AG04449 (cell line): ENCODE data around the gene DZIP1.

Experiments
- CTCF ChIA-PET: fragments of 350-600 bp; formaldehyde crosslinking; extraction: SDS; loops from one replicate; lab custom pipeline; 2021; ENCODE audit warnings: antibody characterized with exemption; lab: Yijun Ruan, JAX
- POLR2A ChIA-PET: fragments of 400-600, 350-600 bp; formaldehyde crosslinking; extraction: SDS; loops from one replicate; lab custom pipeline; 2020; ENCODE audit warnings: antibody characterized with exemption, inconsistent platforms; lab: Yijun Ruan, JAX
- DNase-seq: peaks from one replicate; pipeline ENCODE4 v3.0.0-alpha.2; 2010; ENCODE audit warnings: low read depth, low spot score
- H3K4me3 ChIP-seq: 2 replicates; pipeline ENCODE4 v1.5.1; 2011; ENCODE audit warnings: low read depth, mild to moderate bottlenecking, control low read depth, low read length
- CTCF ChIP-seq: IDR thresholded peaks from one replicate; pipeline ENCODE4 v1.5.1; 2011; ENCODE audit warnings: mild to moderate bottlenecking, moderate library complexity, low read length, control low read depth, inconsistent platforms; ENCODE audit not compliant: insufficient read depth; ENCODE audit errors: missing control alignments

The DZIP1 gene

DNA sequence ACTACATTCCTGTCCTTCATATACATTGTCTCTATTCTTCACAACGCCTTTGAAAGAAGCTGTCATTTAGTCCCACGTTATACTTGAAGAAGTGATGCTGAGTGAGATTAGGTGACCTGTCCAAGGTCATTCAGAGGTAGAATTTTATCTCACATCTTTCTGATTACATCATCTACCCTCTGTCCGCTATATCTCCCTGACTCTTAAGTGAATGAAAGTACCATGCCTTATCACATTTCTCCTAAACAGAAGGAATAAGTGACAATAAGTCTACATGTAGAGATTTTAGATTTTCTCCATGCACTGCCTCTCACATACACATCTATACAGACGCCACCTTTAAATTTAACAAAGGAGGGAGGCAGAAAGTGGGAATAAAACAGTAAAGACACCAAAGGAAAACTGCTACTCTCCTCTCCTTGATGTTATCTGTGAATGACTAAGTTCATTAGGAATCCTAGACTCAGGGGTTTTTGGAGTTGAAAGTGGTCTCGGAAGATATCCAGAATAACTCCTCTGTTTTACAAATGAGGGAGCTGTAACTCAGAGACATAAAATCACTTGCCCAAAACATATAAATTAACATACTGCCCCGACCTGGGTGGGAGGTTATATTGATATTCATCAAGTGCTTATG lies 96.9 kb downstream of the DZIP1 start:
- no peak overlapping the region for H3K4me3 ChIP-seq
- no peak for TF ChIP-seq CTCF
- no peak for DNase-seq
- ChIA-PET CTCF (interaction anchor here (1.1 to 3.2 kb wide), 4 partner anchors 11 to 286 kb away, joined by 3 to 12 read pairs (median 6); no protein-coding TSS in a partner anchor), POLR2A (no interaction called here)

DNA sequence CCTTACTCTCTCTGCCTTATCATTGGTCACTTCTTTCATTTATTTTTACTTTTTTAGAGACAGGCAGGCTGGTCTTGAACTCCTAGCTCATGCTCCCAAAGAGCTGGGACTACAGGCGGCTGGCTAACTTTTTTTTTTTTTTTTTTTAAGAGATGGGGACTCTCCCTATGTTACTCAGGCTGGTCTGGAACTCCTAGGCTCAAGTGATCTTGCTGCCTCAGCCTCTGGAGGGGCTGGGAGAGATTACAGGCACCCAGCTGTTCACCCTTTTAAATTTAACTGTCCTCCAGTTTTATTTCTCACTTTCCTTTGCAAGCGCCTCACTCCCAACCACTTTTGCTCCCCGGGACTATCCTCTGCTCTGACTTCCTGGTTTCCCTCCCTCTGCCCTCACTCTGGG lies 97.6 kb downstream of the DZIP1 start:
- TF ChIP-seq CTCF: no peak
- DNase-seq: no peak
- no peak overlapping the region for H3K4me3 ChIP-seq
- ChIA-PET CTCF (interaction anchor here (1.3 to 1.5 kb wide), 2 partner anchors 10 to 18 kb away, joined by 3 to 4 read pairs; no protein-coding TSS in a partner anchor), POLR2A (no interaction called here)

DNA sequence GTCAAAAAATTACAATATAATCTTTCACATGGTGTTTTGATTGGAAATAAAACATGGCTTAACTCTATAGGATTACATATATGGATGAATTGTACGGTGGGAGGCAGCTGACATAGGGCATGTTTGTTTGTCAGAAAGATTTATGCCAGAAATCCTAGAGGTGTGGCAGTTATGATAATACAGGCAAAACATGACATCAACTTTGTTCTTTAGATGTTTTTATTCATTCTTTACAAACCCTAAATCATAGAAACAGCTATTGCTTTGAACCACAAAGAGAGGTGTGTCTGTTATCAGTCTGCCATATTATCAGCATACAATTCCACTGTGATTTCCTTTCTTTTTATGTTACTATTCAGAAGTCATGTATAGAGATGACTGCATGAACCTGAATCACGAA lies 100.2 kb downstream of the DZIP1 start:
- DNase-seq: no peak
- ChIA-PET POLR2A (no interaction called here), CTCF (interaction anchor here (1.4 kb wide), 1 partner anchor 289 kb away, joined by 3 read pairs; no protein-coding TSS in a partner anchor)
- no peak for TF ChIP-seq CTCF
- H3K4me3 ChIP-seq: no peak overlapping the region

- POLR2A ChIA-PET: no interaction called here
- no peak overlapping the region for H3K4me3 ChIP-seq
- CTCF ChIA-PET: interaction anchor here (0.7 to 1.4 kb wide), 2 partner anchors 23 to 292 kb away, joined by 3 read pairs; no protein-coding TSS in a partner anchor
- TF ChIP-seq CTCF: no peak
- DNase-seq: no peak
Measured at GRCh38 chr13:95541911-95542474, 102.5 kb downstream of the DZIP1 start.

DNA sequence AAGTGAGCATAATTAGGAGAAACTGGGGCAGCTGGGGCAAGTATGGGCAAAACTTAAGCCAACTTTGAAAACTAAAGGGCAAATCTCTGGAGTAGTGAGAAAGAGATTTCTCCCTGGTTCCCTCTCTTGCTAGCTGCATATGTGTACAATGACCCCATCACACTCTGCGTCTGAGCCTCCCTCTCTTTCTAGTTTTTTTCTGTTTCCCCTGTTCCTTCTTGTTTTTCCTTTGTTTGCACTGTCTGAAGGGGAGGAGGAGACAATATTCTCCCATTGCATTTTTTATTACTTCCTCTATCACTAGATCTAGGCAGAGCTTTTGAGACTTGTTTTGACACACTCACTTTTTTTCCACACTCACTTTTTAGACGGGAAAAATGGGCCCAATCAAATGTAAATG lies 103.2 kb downstream of the DZIP1 start:
- POLR2A ChIA-PET: no interaction called here
- CTCF ChIA-PET: interaction anchor here (0.7 to 1.4 kb wide), 3 partner anchors 12 to 293 kb away, joined by 3 to 4 read pairs (median 3); no protein-coding TSS in a partner anchor
- no peak for DNase-seq
- no peak overlapping the region for H3K4me3 ChIP-seq
- no peak for TF ChIP-seq CTCF

DNA sequence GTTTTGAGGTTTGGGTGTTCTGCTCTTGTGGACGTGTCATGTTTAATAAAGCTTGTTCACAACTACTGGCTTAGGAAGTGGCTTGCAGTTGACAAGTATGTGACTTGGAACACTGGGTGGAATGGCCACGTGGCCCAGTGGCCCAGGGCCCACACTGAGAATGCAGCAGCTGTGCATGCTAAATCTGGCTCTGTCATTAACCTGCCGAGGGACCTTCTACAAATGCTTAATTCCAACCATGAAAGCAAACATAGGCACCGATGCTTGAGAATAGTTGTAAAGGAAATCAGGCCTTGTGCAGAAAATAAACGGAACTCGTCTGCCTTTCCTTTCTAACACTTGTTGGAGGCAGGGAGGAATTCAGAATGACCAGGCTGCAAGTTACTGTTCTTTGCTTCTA lies 103.6 kb downstream of the DZIP1 start:
- ChIA-PET POLR2A (no interaction called here), CTCF (interaction anchor here (1.0 kb wide), 1 partner anchor 13 kb away, joined by 4 read pairs; no protein-coding TSS in a partner anchor)
- DNase-seq: no peak
- H3K4me3 ChIP-seq: no peak overlapping the region
- TF ChIP-seq CTCF: no peak
